Tibial nerve (tissue), 4 donors: ENCODE results near the gene GNA12.

Experiments
- CTCF ChIP-seq, 5 experiments: fragments of 200-600 bp in 3 of 5; fragments of 450-650 bp in 2 of 5; sonication (generic) in 3 of 5; IDR thresholded peaks; one replicate each; pipeline ENCODE4 v1.5.1; 2016 to 2019; ENCODE audit warnings: antibody characterized with exemption in 5 of 5, mild to moderate bottlenecking in 3 of 5, moderate library complexity in 2 of 5
- EP300 ChIP-seq, 2 donors: sonication (generic); formaldehyde crosslinking; IDR thresholded peaks; one replicate each; pipeline ENCODE4 v1.6.1; 2017; ENCODE audit warnings: antibody characterized with exemption in 2 of 2, mild to moderate bottlenecking in 1 of 2
- POLR2A ChIP-seq, 2 donors: fragments of 450-650 bp; IDR thresholded peaks; one replicate each; pipeline ENCODE4 v1.6.1; 2017; ENCODE audit warnings: antibody characterized with exemption in 2 of 2, mild to moderate bottlenecking in 2 of 2, moderate library complexity in 2 of 2

GRCh38 chr7:2834748-2835441 is 9.2 kb downstream of the GNA12 start:
- no peak for TF ChIP-seq CTCF (IDR thresholded peaks at IDR 0.05)
- TF ChIP-seq EP300 (IDR thresholded peaks at IDR 0.05), result no peak
- TF ChIP-seq POLR2A (IDR thresholded peaks at IDR 0.05), result no peak
